GM18519 (cell line): ENCODE results near the gene VSIG10L2.
"Not testable (repeated sequence)": the region's sequence is repeated elsewhere in the genome, so short reads cannot be mapped to it uniquely, and the experiment has no call there.

Experiments used
- ATAC-seq: cut with Tn5 transposase; IDR thresholded peaks from one replicate; pipeline ENCODE4 v1.9.1; 2021; ENCODE audit warnings: mild to moderate bottlenecking, moderate library complexity; ENCODE audit not compliant: unreplicated experiment, low FRiP score

The VSIG10L2 gene

DNA sequence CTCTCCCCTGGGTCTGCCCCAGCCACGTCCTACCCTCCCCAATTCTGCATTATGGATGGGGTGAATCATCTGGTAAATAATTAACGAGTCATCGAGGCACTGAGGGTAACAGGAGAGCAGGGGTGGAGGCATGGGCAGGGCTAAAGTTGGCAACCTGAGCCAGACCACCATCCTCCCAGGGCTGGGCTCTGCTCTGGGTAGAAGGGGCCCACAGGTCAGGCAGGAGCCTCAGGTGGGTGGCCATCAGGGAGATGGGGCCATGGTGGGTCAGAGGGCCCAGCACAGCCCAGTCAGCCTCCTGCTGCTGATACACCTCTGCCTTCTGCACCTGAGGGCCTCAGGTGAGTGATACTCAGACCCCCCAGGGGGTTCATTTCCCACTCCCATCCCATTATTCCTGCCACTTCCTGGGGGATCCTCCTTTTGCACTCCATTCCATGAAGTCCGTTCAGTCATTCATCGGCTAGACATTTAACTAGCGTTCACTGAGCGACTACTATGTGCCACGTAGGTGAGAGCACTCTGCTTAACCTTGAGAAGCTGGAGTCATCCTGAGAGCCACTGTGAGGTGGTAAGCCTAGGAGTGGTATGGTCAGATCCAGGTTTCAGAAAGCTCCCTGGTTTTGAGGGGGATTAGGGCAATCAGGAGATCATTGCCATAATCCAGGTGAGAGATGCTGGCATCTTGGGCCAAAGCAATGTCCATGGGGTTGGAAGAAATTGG is at the start of gene VSIG10L2:
Gene VSIG10L2 (plus strand): TSS at position 248 of the 724 bp plus-strand sequence. CDS start 12 bp downstream, at position 260.
- no peak for ATAC-seq

DNA sequence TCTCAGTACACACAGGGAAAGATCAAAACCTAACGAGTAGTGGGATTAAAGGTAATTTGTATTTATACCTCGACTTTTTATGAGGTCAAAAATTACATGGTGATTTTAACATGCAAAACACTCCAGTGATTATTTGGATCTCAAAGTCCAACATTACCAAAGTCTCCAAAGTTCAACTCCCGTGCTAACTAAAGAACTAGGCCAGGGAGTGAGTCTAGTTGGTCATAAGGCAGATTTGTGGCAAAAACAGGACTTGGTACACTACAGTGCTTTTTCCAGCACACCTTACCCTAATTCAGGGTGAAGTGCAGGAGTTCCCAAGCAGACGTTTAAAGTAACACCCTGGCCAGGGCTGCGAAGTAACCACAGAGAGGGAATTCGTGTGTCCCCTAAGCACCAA is 44.0 kb upstream of the VSIG10L2 start:
- no peak for ATAC-seq

- no peak for ATAC-seq
Measured at GRCh38 chr11:125902277-125902926, 43.4 kb upstream of the VSIG10L2 start.

DNA sequence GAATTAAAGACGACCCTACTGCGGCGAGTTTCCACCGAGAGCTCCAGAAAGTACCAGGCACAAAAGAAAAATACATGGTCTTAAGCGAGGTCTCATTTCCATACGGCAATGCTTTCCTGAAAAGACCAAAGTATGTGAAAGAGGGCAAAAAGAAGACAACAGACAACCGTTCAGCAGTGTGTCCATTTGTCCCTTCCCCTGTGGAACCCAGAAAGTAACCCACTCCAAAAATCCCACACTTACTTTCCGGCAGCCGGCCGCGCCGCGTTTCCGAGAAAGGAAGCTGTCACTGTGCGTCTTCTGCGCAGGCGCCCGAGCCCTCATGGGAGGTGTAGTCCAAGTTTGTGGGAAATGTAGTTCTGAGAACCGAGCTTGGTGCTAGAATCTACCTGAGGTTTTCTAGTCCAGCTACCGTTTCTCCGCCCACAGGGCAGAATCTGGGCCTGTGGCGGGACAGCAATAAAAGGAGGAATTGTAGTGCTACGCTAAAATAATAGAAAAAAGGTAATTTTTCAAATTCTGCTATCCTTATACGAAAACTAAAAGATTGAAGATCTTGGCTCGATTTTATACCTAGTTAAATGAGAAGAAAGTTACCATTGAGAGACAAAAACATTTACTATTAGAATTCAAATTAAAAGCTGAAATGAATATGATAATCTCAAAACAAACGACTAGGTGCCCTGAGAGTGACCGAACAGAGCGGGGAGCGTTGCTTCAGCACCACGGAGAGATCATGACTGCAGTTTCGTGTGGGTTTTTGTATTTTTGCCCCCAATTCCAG is 42.7 kb upstream of the VSIG10L2 start, which contains the start of gene PUS3:
Gene PUS3 (minus strand): TSS at position 280 of the 784 bp plus-strand sequence. CDS start 6,922 bp downstream, outside the sequence.
- peak; percentile 95 for ATAC-seq

DNA sequence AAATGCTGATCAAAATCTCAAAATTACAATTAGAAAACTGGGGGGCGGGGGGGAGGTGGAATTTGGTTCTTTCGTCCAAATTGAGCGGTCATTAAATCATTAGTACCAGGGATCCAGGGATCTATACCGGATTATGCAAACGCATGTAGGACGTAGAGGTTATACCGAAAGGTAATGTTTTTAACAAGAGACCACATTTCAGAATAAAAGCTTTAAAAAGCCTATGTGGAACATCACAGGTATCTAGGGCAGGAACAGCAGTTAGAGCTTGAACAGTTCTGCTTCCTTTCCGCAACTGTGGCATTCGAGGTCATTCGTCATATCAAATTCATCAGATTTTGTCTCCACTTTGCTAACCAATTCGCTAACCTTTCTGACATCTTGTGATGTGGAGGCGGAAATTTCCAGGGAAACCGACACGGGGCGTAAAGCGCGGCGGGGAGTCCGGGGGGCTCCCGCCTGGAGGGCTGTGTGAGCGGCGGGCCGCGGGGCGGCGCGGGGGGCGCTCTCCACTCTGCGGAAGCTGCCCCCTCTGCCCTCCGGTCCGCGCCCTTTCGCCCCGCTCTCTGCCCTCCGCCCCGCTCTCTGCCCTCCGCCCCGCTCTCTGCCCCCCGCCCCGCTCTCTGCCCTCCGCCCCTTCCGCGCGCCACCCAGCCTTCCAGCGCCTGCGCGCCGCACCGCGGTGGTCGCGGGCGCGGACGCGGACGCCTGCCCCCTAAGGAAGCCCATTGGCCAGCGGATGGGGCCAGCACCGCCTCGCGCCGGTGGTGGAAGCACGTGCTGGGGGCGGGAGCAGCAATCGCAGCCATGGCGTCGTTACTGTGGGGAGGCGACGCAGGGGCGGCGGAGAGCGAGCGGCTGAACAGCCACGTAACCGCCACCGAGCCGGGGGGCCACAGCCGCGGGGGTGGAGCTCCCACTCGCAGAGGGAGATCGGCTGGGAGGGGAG is 41.9 kb upstream of the VSIG10L2 start, which contains the start of gene DDX25:
Gene DDX25 (plus strand): TSS at position 798 of the 949 bp plus-strand sequence. CDS start 10 bp downstream, at position 808.
- no peak for ATAC-seq

DNA sequence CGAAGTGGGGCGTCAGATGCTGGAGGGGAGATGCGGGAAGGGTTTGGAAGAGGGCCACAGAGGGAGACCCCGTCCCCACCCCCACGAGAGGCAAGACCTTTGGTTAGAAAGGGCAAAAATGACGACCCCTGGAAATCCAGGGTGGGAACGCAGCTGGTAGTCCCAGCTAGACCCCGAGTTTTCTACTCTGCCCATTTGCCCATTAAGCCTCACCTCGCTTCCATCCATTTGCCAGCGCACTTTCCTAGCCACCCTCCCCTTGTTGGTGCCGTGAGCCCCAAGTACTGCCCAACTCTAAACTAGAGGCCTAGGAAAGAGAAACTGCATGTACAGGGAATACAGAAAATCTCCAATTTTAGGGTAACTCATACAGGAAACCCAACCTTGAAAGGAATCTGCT is 41.2 kb upstream of the VSIG10L2 start:
- ATAC-seq = no peak

- no peak for ATAC-seq
Measured at GRCh38 chr11:125910226-125910849, 35.5 kb upstream of the VSIG10L2 start.

GRCh38 chr11:125914601-125915000 is 31.2 kb upstream of the VSIG10L2 start:
- ATAC-seq = not testable (repeated sequence)

DNA sequence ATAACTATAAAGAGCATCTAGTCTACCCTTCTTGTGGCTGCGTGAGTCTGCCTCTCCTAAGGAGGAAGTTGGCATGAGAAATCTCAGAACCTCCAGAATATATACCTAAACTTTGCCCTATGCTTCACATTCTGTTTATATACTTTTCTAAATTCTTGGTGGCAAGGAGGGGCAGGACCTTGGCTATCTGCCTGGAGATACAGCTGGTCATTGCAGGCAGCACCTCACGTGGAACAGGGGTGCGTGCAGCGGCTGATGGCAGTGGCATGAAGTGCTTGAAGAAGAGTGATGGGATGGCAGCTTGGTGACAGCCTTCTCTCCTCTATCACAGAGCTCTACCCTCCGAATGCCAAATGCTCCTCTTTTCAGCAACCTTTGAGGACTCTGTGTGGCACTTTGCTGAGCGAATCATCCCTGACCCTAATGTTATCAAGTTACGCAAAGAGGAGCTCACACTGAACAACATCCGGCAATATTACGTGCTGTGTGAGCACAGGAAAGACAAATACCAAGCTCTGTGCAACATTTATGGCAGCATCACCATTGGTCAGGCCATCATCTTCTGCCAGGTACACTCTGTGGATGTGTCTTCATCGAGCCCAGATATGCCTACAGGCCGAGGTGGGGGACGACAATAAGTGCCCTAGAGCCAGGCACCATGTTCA is 29.0 kb upstream of the VSIG10L2 start:
- no peak for ATAC-seq

GRCh38 chr11:125918140-125918840 is 27.6 kb upstream of the VSIG10L2 start:
- no peak for ATAC-seq

DNA sequence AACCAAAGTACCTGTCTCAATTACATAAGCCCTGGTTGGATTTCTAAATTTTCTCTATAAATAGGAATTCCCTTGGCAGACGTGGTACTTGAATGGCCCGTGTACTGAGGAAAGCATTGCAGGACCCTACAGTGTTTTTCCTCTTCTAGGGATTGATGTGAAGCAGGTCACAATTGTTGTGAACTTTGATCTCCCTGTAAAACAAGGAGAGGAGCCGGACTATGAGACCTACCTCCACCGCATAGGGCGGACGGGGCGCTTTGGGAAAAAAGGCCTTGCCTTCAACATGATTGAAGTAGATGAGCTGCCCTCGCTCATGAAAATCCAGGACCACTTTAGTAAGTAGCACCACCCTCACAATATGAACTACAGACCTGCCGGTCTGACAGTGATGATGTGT is 24.8 kb upstream of the VSIG10L2 start:
- ATAC-seq = no peak

DNA sequence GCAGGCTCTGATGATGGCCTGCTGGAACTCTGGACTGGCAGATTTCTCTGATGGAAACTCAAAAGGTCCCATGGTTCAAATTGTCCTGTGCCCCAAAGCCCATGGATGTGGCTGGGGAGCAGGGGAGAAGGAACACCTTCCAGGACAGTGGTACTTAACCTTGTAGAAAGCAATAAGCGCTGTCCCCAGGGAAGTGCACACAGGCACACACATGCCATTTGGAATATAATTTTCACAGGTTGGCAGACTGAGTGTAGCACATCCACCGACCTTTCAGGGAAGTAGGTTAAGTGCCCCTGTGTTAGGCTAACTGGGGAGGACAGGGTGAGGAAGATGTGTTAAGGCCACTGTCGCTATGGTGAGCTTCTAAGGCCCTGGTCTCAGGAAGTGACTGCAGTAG is 23.7 kb upstream of the VSIG10L2 start:
- no peak for ATAC-seq

DNA sequence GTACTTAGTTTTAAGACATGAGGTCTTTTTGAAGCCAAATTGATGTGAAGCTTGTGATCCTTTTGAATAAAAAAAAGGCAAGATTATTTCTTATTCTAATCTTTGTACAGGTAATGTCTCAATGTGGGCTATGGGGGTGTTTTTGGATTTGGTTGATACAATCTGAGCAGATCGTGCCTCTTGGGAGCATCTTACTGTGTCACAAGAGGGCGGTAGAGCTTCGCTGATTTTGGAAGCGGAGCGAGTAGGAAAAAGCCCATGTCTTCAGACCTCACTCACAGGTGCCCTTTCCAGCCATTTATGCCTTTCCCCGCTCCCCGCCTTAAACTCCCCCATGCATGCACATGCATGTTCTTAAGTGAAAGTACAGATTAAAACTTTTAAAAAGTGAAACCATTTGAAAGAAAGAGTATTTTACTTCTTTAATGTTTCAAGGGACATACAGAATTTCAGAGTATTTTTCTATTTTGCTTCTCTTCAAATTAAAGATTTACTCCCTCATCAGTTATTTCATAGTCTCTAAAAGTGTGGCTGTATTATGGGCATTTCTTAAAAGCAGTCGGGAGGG is 22.7 kb upstream of the VSIG10L2 start:
- ATAC-seq = no peak

DNA sequence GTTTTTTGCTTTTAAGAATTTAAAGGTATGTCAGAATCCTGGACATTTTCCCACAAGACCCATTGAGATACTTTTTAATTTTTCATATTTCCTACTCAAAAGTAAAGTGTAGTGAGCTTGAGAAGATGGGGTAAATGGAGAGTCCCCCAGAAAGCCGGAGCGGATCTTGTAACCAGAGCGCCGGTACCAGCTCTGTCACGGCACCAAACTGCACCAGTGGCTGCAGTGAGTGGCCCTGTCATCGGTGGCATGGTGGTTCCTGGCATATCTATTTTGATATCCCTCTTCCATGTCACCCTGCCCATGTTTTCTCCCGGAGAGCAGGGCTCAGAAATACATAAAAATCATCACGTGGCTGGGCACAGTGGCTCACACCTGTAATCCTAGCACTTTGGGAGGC is 22.2 kb upstream of the VSIG10L2 start:
- ATAC-seq = no peak

DNA sequence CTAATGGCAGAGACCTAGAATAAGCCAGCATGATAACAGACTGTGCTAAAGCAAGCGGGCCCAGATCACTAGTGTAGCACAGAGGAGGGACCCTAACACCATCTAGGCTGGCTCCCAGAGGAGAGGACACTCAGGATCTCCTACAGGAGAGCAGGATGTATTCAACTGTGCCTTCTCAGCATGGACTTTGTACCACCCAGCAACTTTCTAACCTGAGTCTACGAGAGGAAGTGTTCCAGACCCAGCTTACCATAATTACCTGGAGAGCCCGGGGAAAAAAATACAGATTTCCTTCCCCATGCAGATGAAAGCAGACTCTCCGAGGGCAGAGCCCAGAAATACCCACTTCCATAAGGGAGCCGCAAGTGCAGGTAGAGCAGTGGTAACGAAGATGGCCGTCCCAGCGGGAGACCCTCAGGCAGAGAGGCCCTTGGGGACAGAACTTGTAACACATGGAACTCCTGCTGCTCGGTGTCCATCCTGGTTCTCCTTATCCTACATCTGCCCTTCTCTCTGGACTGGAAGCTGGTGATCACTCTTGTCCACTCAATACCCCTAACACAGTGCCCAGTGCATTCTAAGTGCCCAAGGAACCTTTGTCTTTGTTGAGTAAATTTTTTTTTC is 21.3 kb upstream of the VSIG10L2 start:
- no peak for ATAC-seq

GRCh38 chr11:125925247-125925740 is 20.6 kb upstream of the VSIG10L2 start:
- ATAC-seq = no peak

DNA sequence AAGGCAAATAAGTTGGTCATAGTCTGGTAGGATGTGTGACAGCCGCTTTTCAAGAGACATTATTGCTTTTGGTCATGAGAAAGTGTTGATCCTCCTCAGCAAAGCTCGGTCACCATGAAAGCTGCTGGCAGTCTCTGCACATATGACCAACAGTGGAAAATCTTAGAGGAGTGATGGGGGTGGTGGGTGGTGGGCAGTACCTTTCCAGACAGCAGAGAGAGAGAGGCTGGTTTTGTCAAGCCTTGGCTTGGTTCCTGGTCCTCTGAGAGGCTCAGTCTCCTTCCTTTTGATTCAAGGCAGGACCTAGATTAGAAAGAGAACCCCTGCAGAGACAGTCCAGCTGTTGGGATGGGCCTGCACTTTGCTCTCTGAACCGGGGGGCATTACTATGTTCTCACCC is 20.0 kb upstream of the VSIG10L2 start:
- ATAC-seq = no peak
